K562 (cell line): ENCODE results near the gene SHANK1. TPM values are rescaled to one million over a fixed set of nuclear protein-coding genes. Genes with fewer than 3 reads are reported as not detected.
A peak's percentile ranks its signal among the peaks of the same experiment; 100 is the strongest.

Experiments used
- ARHGAP35 ChIP-seq: fragments of 450-650 bp; IDR thresholded peaks from 2 replicates; pipeline ENCODE4 v1.6.1; 2018; ENCODE audit not compliant: partially characterized antibody
- E2F3 ChIP-seq: fragments of 250-450 bp; sonication (Bioruptor Pico); IDR thresholded peaks from 2 replicates; pipeline ENCODE4 v1.4.0; 2020; ENCODE audit warnings: mild to moderate bottlenecking
- EHMT2 ChIP-seq: fragments of 450-650 bp; IDR thresholded peaks from 2 replicates; pipeline ENCODE4 v1.6.1; 2018; ENCODE audit warnings: antibody characterized with exemption
- FOXK1 ChIP-seq: sonication (generic); formaldehyde crosslinking; IDR thresholded peaks from 2 replicates; pipeline ENCODE4 v1.8.0; 2022; ENCODE audit warnings: missing genetic modification reagents, mild to moderate bottlenecking, borderline replicate concordance
- FOXP1 ChIP-seq: sonication (generic); formaldehyde crosslinking; IDR thresholded peaks from 2 replicates; pipeline ENCODE4 v1.8.0; 2022; ENCODE audit warnings: mild to moderate bottlenecking, missing genetic modification reagents
- HDAC8 ChIP-seq: fragments of 450-650 bp; IDR thresholded peaks from 2 replicates; pipeline ENCODE4 v1.6.1; 2016; ENCODE audit warnings: mild to moderate bottlenecking, missing genetic modification characterization, moderate library complexity, missing compliant biosample characterization
- HOMEZ ChIP-seq: fragments of 250-450 bp; sonication (Bioruptor Pico); IDR thresholded peaks from 2 replicates; pipeline ENCODE4 v1.4.0; 2020; ENCODE audit warnings: mild to moderate bottlenecking, moderate library complexity
- LARP7 ChIP-seq: fragments of 450-650 bp; IDR thresholded peaks from 2 replicates; pipeline ENCODE4 v1.6.1; 2016
- LCOR ChIP-seq: sonication (generic); formaldehyde crosslinking; IDR thresholded peaks from 2 replicates; pipeline ENCODE4 v1.8.0; 2022; ENCODE audit warnings: mild to moderate bottlenecking, missing genetic modification reagents
- MYBL2 ChIP-seq, 2 experiments: fragments of 450-650 bp in 1 of 2; sonication (generic) in 1 of 2; formaldehyde crosslinking in 1 of 2; IDR thresholded peaks; 2 replicates each; pipeline versions ENCODE4 v1.6.1 to v1.8.1; 2017 to 2022; ENCODE audit warnings: borderline replicate concordance in 1 of 2, inconsistent platforms in 1 of 2, low read depth in 1 of 2, mild to moderate bottlenecking in 1 of 2, missing genetic modification reagents in 1 of 2, moderate library complexity in 1 of 2
- MYC ChIP-seq, 2 experiments: fragments of 250-450 bp in 1 of 2; sonication (Bioruptor Pico) in 1 of 2; IDR thresholded peaks; 2 replicates each; pipeline versions ENCODE4 v1.5.1 to v1.6.1; 2012 to 2021; ENCODE audit warnings: low read depth in 2 of 2, borderline replicate concordance in 1 of 2, improper control_type of control experiment in 1 of 2, low read length in 1 of 2, mild to moderate bottlenecking in 1 of 2, moderate library complexity in 1 of 2
- NELFE ChIP-seq: IDR thresholded peaks from 2 replicates; pipeline ENCODE4 v1.6.1; 2011; ENCODE audit warnings: mild to moderate bottlenecking; ENCODE audit not compliant: insufficient read depth, insufficient read length
- POLR3A ChIP-seq: IDR thresholded peaks from 2 replicates; pipeline ENCODE4 v1.6.1; 2011; ENCODE audit warnings: borderline replicate concordance, mild to moderate bottlenecking, moderate library complexity; ENCODE audit not compliant: insufficient read length, insufficient read depth; ENCODE audit errors: extremely low read depth
- SNIP1 ChIP-seq: fragments of 450-650 bp; IDR thresholded peaks from 2 replicates; pipeline ENCODE4 v1.7.1; 2017; ENCODE audit warnings: low read depth, mild to moderate bottlenecking
- USF1 ChIP-seq: sonication (generic); formaldehyde crosslinking; IDR thresholded peaks from 2 replicates; pipeline ENCODE4 v1.9.0; 2022; ENCODE audit warnings: mild to moderate bottlenecking, missing genetic modification reagents
- ZNF740 ChIP-seq, 3 experiments: fragments of 200-800 bp in 1 of 3; sonication (Bioruptor generic) in 1 of 3; sonication (generic) in 1 of 3; formaldehyde crosslinking in 1 of 3; IDR thresholded peaks; 2 replicates each; pipeline versions ENCODE4 v1.6.1 to v1.8.0; 2016 to 2022; ENCODE audit warnings: mild to moderate bottlenecking in 2 of 3, missing compliant biosample characterization in 2 of 3, missing genetic modification characterization in 2 of 3, missing genetic modification reagents in 1 of 3
- polyA plus RNA-seq, 8 experiments: library from polyadenylated mRNA; depleted of rRNA in 4 of 8; stranded (reverse) in 5 of 8; unstranded in 3 of 8; fragments of >200 nt; fragmentation: Nextera tagmentation in 2 of 8; fragmentation: Illumina TruSeq in 1 of 8; extraction: Ambion mirVana in 2 of 8; extraction: Trizol in 1 of 8; gene quantifications; 2 replicates each; pipeline versions ENCODE4 v1.2.1 to v1.2.3, GENCODE V29; 2011 to 2014; ENCODE audit warnings: inconsistent platforms in 1 of 8, missing spikeins in 1 of 8
- total RNA-seq, 7 experiments: library from RNA; depleted of rRNA in 6 of 7; stranded (reverse); fragments of >200 nt in 6 of 7; fragmentation: Illumina TruSeq in 2 of 7; extraction: Trizol in 2 of 7; gene quantifications; 2 replicates each; pipeline versions ENCODE4 v1.2.1 to v1.2.3, GENCODE V29; 2011 to 2021; ENCODE audit warnings: low replicate concordance in 1 of 7
- TF ChIP-seq, protein P1 (sequence below): IDR thresholded peaks from 3 replicates; pipeline ENCODE4 v1.6.1; 2011; ENCODE audit warnings: borderline replicate concordance, mild to moderate bottlenecking; ENCODE audit not compliant: insufficient read length, insufficient read depth

SHANK1 gene
- total and polyA plus RNA-seq, 9 of the 15 experiments (the other 6 are each of a cell fraction or from before 2014, with no cell fraction given) = 0.33 to 1.3 (median 0.55) TPM; not detected in 2

- TF ChIP-seq, protein P1, sequence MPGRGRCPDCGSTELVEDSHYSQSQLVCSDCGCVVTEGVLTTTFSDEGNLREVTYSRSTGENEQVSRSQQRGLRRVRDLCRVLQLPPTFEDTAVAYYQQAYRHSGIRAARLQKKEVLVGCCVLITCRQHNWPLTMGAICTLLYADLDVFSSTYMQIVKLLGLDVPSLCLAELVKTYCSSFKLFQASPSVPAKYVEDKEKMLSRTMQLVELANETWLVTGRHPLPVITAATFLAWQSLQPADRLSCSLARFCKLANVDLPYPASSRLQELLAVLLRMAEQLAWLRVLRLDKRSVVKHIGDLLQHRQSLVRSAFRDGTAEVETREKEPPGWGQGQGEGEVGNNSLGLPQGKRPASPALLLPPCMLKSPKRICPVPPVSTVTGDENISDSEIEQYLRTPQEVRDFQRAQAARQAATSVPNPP = no peak
- TF ChIP-seq FOXK1 (CRISPR knock-in tag) (peak; percentile 76; the same call in 1 of the 2 replicates), POLR3A (no peak), ZNF740 (CRISPR knock-in tag; IDR thresholded peaks at IDR 0.05) (no peak; the same call in 1 of the 2 replicates), ZNF740 (tag; IDR thresholded peaks at IDR 0.05) (no peak), EHMT2 (peak; percentile 29; the same call in 1 of the 2 replicates), HOMEZ (no peak), SNIP1 (peak; percentile 37; the same call in 1 of the 2 replicates), NELFE (no peak), FOXP1 (CRISPR knock-in tag) (no peak), MYBL2 (IDR thresholded peaks at IDR 0.05; ENCODE audit: low read depth) (peak; percentile 46; the same call in 1 of the 2 replicates), MYBL2 (CRISPR knock-in tag; IDR thresholded peaks at IDR 0.05; ENCODE audit: borderline replicate concordance) (no peak), ARHGAP35 (peak; percentile 76), HDAC8 (tag) (no peak), LARP7 (peak; percentile 83; the same call in 1 of the 2 replicates), MYC (IDR thresholded peaks at IDR 0.05; ENCODE audit: low read depth, low read length) (no peak; the same call in 1 of the 2 replicates), MYC (CRISPR knock-in tag; IDR thresholded peaks at IDR 0.05; ENCODE audit: borderline replicate concordance, low read depth) (peak; percentile 69; the same call in 1 of the 2 replicates), E2F3 (CRISPR knock-in tag) (peak; percentile 90), LCOR (CRISPR knock-in tag) (peak; percentile 63; the same call in 1 of the 2 replicates), USF1 (CRISPR knock-in tag) (peak; percentile 64)
Measured at GRCh38 chr19:50679177-50680125, 40.2 kb downstream of the SHANK1 start (continued).
